ENCODE measurements around the gene SPR.

Gene SPR

GRCh38 chr2:72887032-72887739, at the start of gene SPR:
Gene SPR (plus strand): TSS chr2:72887408. CDS start chr2:72887433, 25 bp downstream.
- peak; percentile 77 for DNase-seq (ENCODE audit: low read depth)

GRCh38 chr2:72840066-72840465, 47.1 kb upstream of the SPR start:
- no peak for DNase-seq (ENCODE audit: low read depth)
- TF ChIP-seq, protein P1, sequence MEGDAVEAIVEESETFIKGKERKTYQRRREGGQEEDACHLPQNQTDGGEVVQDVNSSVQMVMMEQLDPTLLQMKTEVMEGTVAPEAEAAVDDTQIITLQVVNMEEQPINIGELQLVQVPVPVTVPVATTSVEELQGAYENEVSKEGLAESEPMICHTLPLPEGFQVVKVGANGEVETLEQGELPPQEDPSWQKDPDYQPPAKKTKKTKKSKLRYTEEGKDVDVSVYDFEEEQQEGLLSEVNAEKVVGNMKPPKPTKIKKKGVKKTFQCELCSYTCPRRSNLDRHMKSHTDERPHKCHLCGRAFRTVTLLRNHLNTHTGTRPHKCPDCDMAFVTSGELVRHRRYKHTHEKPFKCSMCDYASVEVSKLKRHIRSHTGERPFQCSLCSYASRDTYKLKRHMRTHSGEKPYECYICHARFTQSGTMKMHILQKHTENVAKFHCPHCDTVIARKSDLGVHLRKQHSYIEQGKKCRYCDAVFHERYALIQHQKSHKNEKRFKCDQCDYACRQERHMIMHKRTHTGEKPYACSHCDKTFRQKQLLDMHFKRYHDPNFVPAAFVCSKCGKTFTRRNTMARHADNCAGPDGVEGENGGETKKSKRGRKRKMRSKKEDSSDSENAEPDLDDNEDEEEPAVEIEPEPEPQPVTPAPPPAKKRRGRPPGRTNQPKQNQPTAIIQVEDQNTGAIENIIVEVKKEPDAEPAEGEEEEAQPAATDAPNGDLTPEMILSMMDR (IDR thresholded peaks at IDR 0.05; ENCODE audit: insufficient read depth, low read depth, low read length, missing control alignments), result no peak
- no peak overlapping the region for H3K4me3 ChIP-seq (ENCODE audit: low read length)

More at GRCh38 chr2:72887032-72887739, at the start of gene SPR:
- TF ChIP-seq, protein P1 (IDR thresholded peaks at IDR 0.05; ENCODE audit: insufficient read depth, low read depth, low read length, missing control alignments), result no peak
- peak within 1 kb of the TSS; percentile 68 for H3K4me3 ChIP-seq (ENCODE audit: low read length)

DNA sequence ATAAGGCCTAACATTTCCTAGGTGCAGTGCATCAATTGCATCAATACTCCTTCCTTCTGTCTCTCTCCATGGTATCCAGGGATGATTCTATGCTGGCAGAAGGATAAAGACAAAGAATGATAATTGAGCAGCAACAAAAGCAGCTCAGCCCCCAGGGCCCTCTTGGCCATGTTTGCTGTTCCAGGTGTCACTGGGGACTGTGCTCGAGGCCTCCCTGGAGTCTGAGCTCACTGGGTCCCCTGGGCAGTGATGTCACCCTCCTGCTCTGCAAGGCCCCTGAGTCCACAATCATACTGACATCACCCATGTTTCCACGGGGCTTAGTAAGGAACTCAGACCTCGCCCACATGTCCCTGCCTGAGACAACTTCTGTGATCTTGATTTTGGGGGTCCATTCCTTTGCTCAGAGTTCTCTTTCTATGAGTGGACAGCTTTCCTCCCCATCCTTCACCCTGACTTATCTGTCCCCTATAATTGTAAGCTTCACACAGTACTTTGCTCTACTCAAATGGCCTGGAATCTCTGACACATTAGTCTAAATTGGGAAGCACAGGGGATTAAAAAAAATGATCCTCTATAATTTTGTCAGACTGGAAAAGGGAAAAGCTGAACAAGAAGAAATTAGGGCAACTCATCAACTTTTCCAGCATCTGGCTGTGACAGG, 45.6 kb upstream of the SPR start:
- TF ChIP-seq, protein P1 (IDR thresholded peaks at IDR 0.05; ENCODE audit: insufficient read depth, low read depth, low read length, missing control alignments), result no peak
- no peak overlapping the region for H3K4me3 ChIP-seq (ENCODE audit: low read length)
- peak; percentile 24 for DNase-seq (ENCODE audit: low read depth)

DNA sequence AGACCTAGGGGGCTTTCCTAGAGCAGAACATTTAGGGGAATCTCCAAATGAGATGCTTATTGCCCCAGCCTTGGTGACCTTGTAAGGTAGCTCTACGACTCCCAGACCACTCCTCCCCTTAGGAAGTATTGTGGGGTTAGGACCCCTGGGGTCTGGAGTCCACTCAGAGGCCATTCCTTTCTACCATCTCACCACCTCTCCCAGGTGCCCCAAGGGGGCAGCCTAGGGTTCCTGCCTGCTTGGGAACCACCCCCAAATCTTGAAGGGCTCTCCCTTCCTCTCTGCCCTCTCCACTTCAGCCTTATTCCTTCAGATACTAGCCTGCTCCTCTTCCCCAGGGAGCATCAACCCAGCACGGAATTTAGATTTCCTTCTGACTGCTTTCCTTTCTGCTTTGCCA, 43.9 kb upstream of the SPR start:
- no peak for DNase-seq (ENCODE audit: low read depth)

DNA sequence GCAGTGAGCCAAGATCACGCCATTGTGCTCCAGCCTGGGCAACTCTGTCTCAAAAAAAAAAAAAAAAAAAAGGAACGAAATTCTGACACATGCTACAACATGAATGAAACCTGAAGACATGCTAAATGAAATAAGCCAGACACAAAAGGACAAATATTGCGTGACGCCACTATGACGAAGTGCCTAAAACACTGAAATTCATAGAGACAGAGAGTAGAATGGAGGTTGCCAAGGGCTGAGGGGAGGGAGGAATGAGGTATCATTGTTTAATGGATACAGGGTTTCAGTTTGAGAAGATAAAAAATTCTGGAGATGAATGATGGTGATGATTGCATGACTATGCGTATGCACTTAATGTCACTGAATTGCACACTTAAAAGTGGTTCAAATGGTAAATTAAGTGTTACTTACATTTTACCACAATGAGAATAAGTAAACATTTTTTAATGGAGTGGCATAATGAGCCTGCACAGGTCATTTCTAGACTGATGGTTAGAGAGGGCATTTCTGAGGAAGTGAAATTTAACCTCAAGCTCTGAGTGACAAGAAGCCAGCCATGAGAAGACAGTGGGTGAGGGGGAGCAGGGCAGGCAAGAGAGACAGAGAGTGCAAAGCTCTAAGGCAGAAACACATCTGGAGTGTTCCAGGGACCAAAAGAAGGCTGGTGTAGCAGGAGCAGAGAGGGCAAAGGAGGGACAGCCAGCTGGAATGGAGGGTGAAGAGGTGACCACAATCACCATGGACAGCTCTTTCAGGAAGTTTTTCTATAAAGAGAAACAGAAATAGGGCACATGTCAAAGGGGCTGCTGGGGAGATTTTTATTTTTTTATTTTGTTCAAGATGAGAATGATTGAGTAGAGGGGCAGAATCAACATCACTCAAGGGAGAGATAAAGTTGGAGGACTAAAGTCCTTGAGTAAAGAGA, 40.8 kb upstream of the SPR start:
- TF ChIP-seq, protein P1 (IDR thresholded peaks at IDR 0.05; ENCODE audit: insufficient read depth, low read depth, low read length, missing control alignments), result no peak
- no peak overlapping the region for H3K4me3 ChIP-seq (ENCODE audit: low read length)
- DNase-seq (ENCODE audit: low read depth), result peak; percentile 32

More for the DNA sequence above, 43.9 kb upstream of the SPR start:
- H3K4me3 ChIP-seq (ENCODE audit: low read length), result no peak overlapping the region
- TF ChIP-seq, protein P1 (IDR thresholded peaks at IDR 0.05; ENCODE audit: insufficient read depth, low read depth, low read length, missing control alignments), result no peak

DNA sequence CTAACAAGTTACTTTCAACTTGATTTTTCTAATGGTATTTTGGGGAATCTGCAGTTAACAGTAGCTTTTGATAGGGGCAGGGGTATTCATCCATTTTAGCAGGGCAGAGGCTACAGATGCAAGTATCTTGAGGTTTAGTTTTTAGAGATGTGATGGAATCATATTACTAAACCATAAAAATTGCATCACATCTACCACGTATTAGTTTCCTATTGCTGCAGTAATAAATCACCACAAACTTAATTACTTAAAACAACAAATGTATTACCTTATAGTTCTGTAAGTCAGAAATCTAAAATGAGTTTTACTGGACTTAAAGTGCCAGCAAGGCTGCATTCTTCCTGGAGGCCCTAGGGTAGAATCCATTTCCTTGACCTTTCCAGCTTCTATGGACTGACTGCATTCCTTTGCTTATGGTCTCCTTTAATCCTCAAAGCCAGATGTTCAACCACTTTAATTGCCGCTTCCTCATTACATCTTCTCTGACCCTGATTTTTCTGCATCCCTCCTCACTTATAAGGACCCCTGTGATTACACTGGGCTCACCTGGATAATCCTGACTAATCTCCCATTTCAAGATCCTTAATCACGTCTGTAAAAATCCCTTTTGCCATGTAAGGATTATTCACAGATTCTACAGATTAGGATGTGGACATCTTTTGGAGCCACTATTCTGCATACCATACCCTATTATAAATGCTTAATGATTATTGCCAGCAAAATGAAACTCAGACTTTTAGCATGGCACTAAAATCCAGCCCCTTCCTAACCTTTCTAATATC, 39.5 kb upstream of the SPR start:
- TF ChIP-seq, protein P1 (IDR thresholded peaks at IDR 0.05; ENCODE audit: insufficient read depth, low read depth, low read length, missing control alignments), result no peak
- DNase-seq (ENCODE audit: low read depth), result no peak

More for the DNA sequence above, 39.5 kb upstream of the SPR start:
- H3K4me3 ChIP-seq (ENCODE audit: low read length), result no peak overlapping the region
